PC-9 (cell line): ENCODE data around the gene SPAST. TPM values are rescaled to one million over a fixed set of nuclear protein-coding genes. Genes with fewer than 3 reads are reported as not detected.
"Not testable (repeated sequence)": the region's sequence is repeated elsewhere in the genome, so short reads cannot be mapped to it uniquely, and the experiment has no call there.

Experiments used
- BruUV-seq: library from RNA; stranded (reverse); fragments of 400-500 nt; replicated peaks from 2 replicates; lab custom pipeline; 2021; lab: Mats Ljungman, UMichigan
- CTCF ChIA-PET: fragments of 300-600 bp; sonication (Branson Sonifier 250); formaldehyde crosslinking; loops from one replicate; lab custom pipeline; 2022; ENCODE audit warnings: antibody characterized with exemption; lab: Charles Lee
- POLR2A ChIA-PET: fragments of 300-600 bp; sonication (Branson Sonifier 250); formaldehyde crosslinking; loops from one replicate; lab custom pipeline; 2022; ENCODE audit warnings: antibody characterized with exemption; ENCODE audit not compliant: unreplicated experiment; lab: Charles Lee
- DNase-seq, 2 experiments: peaks; one replicate each; pipeline versions ENCODE4 v3.0.0 to v3.0.0-alpha.2; 2015 to 2022; ENCODE audit warnings: mixed read lengths in 1 of 2
- H2AFZ ChIP-seq: fragments of 200-600 bp; sonication (generic); 2 replicates; pipeline ENCODE4 v1.8.1; 2017; ENCODE audit warnings: antibody characterized with exemption
- H3F3A ChIP-seq: fragments of 200-600 bp; sonication (generic); 2 replicates; pipeline ENCODE4 v1.8.1; 2017; ENCODE audit warnings: antibody characterized with exemption, mild to moderate bottlenecking, low read depth; ENCODE audit not compliant: insufficient read depth
- H3K27ac ChIP-seq: fragments of 200-600 bp; sonication (generic); 2 replicates; pipeline ENCODE4 v1.6.1; 2016; ENCODE audit warnings: mixed run types
- H3K27me3 ChIP-seq: fragments of 200-600 bp; sonication (generic); 2 replicates; pipeline ENCODE4 v1.6.1; 2016; ENCODE audit warnings: low read depth, mixed run types; ENCODE audit not compliant: insufficient read depth
- H3K36me3 ChIP-seq: fragments of 200-600 bp; sonication (generic); 2 replicates; pipeline ENCODE4 v1.6.1; 2016; ENCODE audit warnings: low read depth, mixed run types
- H3K4me1 ChIP-seq: fragments of 200-600 bp; sonication (generic); replicated peaks from 2 replicates; pipeline ENCODE4 v1.6.1; 2016; ENCODE audit warnings: mixed run types; ENCODE audit not compliant: insufficient read depth
- H3K4me2 ChIP-seq: fragments of 200-600 bp; sonication (generic); 2 replicates; pipeline ENCODE4 v1.6.1; 2017; ENCODE audit warnings: mixed run types
- H3K4me3 ChIP-seq: fragments of 200-600 bp; sonication (generic); 2 replicates; pipeline ENCODE4 v1.6.1; 2016; ENCODE audit warnings: mixed run types
- H3K79me2 ChIP-seq: fragments of 200-600 bp; sonication (generic); 2 replicates; pipeline ENCODE4 v1.6.1; 2017; ENCODE audit warnings: low read depth, mixed run types
- H3K9me2 ChIP-seq: fragments of 200-600 bp; sonication (generic); 2 replicates; pipeline ENCODE4 v1.8.1; 2017; ENCODE audit warnings: mild to moderate bottlenecking; ENCODE audit not compliant: insufficient read depth
- H3K9me3 ChIP-seq: fragments of 200-600 bp; sonication (generic); 2 replicates; pipeline ENCODE4 v1.8.1; 2016; ENCODE audit warnings: low read depth; ENCODE audit not compliant: insufficient read depth
- H4K20me1 ChIP-seq: fragments of 200-600 bp; sonication (generic); 2 replicates; pipeline ENCODE4 v1.8.1; 2017; ENCODE audit not compliant: insufficient read depth
- CTCF ChIP-seq: fragments of 200-600 bp; sonication (generic); conservative IDR thresholded peaks from 2 replicates; pipeline ENCODE4 v1.6.1; 2017; ENCODE audit warnings: mixed run types, antibody characterized with exemption, mild to moderate bottlenecking, moderate library complexity
- EZH2 ChIP-seq: fragments of 200-600 bp; sonication (generic); IDR thresholded peaks from 2 replicates; pipeline ENCODE4 v1.8.0; 2017; ENCODE audit warnings: antibody characterized with exemption, low read depth
- intact Hi-C: fragments of 100-400 bp; cut with micrococcal nuclease; formaldehyde crosslinking; loops from one replicate; pipeline ENCODE4 v1.10.0; 2022; ENCODE audit not compliant: unreplicated experiment
- total RNA-seq: library from RNA; stranded (reverse); gene quantifications from 2 replicates; pipeline ENCODE4 v1.2.3, GENCODE V29; 2021

The SPAST gene
- total RNA-seq, 1 experiment from 2014 or later: 19.2 TPM

GRCh38 chr2:32200814-32201213 lies 137.5 kb downstream of the SPAST start:
- Histone ChIP-seq H2AFZ (no peak overlapping the region), H4K20me1 (no peaks in the 10 kb centered on the region; the same call in 1 of the 2 replicates), H3K27me3 (no peaks in the 10 kb centered on the region), H3K4me1 (no peaks in the 10 kb centered on the region), H3K9me3 (no peaks in the 10 kb centered on the region), H3K4me2 (no peak overlapping the region), H3K4me3 (no peak overlapping the region), H3K9me2 (no peaks in the 10 kb centered on the region), H3F3A (peaks cover 4% of the 10 kb centered on the region), H3K36me3 (peaks cover 17% of the 10 kb centered on the region), H3K27ac (no peak overlapping the region), H3K79me2 (no peaks in the 10 kb centered on the region)
- DNase-seq: no peak
- POLR2A ChIA-PET: no interaction called here
- no TSS peak for BruUV-seq
- intact Hi-C loops: no loop called here
- CTCF ChIA-PET: no interaction called here
- TF ChIP-seq CTCF: no peak
- TF ChIP-seq EZH2: no peak

- H4K20me1 ChIP-seq, H2AFZ ChIP-seq, H3K9me2 ChIP-seq, H3K79me2 ChIP-seq, H3K9me3 ChIP-seq, H3K27ac ChIP-seq, intact Hi-C loops, H3K4me2 ChIP-seq, POLR2A ChIA-PET, CTCF ChIA-PET, H3K4me3 ChIP-seq, H3K4me1 ChIP-seq, DNase-seq, H3K27me3 ChIP-seq, BruUV-seq, H3F3A ChIP-seq: not testable (repeated sequence)
- peaks cover 17% of the 10 kb centered on the region for H3K36me3 ChIP-seq
Observed at GRCh38 chr2:32203428-32203827, 140.1 kb downstream of the SPAST start.

Other genes with a start within 250 kb of the SPAST start
- 29.5 and 40.2 TPM in 2 replicates for gene MEMO1, start 52.5 kb upstream of the SPAST start, total RNA-seq
- 89.6 and 109 TPM in 2 replicates for gene DPY30, start 23.8 kb upstream of the SPAST start, total RNA-seq
- gene SLC30A6, start 102.3 kb downstream of the SPAST start, total RNA-seq: 18.5 and 25.7 TPM in 2 replicates
- not detected in 2 replicates for gene NLRC4, start 201.3 kb downstream of the SPAST start, total RNA-seq
- gene YIPF4, start 214.3 kb downstream of the SPAST start, total RNA-seq: 40.9 and 42.4 TPM in 2 replicates